CD14-positive monocyte (primary cell): Measurements from ENCODE around the gene ZNF594. TPM values are rescaled to one million over a fixed set of nuclear protein-coding genes. Genes with fewer than 3 reads are reported as not detected.
"Not testable (repeated sequence)": the region's sequence is repeated elsewhere in the genome, so short reads cannot be mapped to it uniquely, and the experiment has no call there.

ENCODE experiments used
- DNase-seq, 3 donors: peaks; one replicate each; pipeline ENCODE4 v3.0.0-alpha.2; 2011 to 2022
- H2AFZ ChIP-seq: 2 replicates; pipeline ENCODE4 v1.6.0; 2012; ENCODE audit warnings: mild to moderate bottlenecking, low read depth, low read length, inconsistent platforms; ENCODE audit not compliant: insufficient read depth, poor library complexity, severe bottlenecking
- H3K27ac ChIP-seq, 2 donors: 1 replicate in 1 of 2; 2 replicates in 1 of 2; pipeline ENCODE4 v1.5.1; 2012 to 2013; ENCODE audit warnings: low read length in 2 of 2, control low read depth in 1 of 2, inconsistent platforms in 1 of 2, low read depth in 1 of 2, mild to moderate bottlenecking in 1 of 2
- H3K27me3 ChIP-seq, 2 donors: one replicate each; pipeline versions ENCODE4 v1.6.0 to v1.6.1; 2011 to 2013; ENCODE audit warnings: low read length in 2 of 2; ENCODE audit not compliant: control insufficient read depth in 2 of 2, insufficient read depth in 2 of 2
- H3K36me3 ChIP-seq, 2 donors: replicated peaks in 1 of 2; 1 replicate in 1 of 2; 2 replicates in 1 of 2; pipeline versions ENCODE4 v1.5.1 to v1.6.1; 2012 to 2013; ENCODE audit warnings: low read length in 2 of 2, control low read depth in 1 of 2, inconsistent platforms in 1 of 2, mild to moderate bottlenecking in 1 of 2; ENCODE audit not compliant: insufficient read depth in 2 of 2, control insufficient read depth in 1 of 2
- H3K4me1 ChIP-seq, 2 donors: 1 replicate in 1 of 2; 2 replicates in 1 of 2; pipeline versions ENCODE4 v1.5.1 to v1.6.1; 2012 to 2013; ENCODE audit warnings: low read length in 2 of 2, control low read depth in 1 of 2, inconsistent platforms in 1 of 2, mild to moderate bottlenecking in 1 of 2, moderate library complexity in 1 of 2; ENCODE audit not compliant: insufficient read depth in 2 of 2, control insufficient read depth in 1 of 2
- H3K4me2 ChIP-seq: replicated peaks from 2 replicates; pipeline ENCODE3; 2012; ENCODE audit warnings: low read length, moderate library complexity, mild to moderate bottlenecking; ENCODE audit not compliant: poor library complexity, severe bottlenecking; ENCODE audit errors: extremely low read depth
- H3K4me3 ChIP-seq, 3 experiments: fragments of 200-600 bp in 1 of 3; sonication (generic) in 1 of 3; replicated peaks in 1 of 3; 1 replicate in 2 of 3; 2 replicates in 1 of 3; pipeline ENCODE4 v1.5.1; 2011 to 2013; ENCODE audit warnings: low read length in 3 of 3, mild to moderate bottlenecking in 3 of 3, control low read depth in 2 of 3, low read depth in 2 of 3, inconsistent platforms in 1 of 3, moderate library complexity in 1 of 3
- H3K79me2 ChIP-seq: 2 replicates; pipeline ENCODE4 v1.6.0; 2012; ENCODE audit warnings: mild to moderate bottlenecking, control low read depth, inconsistent platforms, low read length, moderate library complexity; ENCODE audit not compliant: insufficient read depth
- H3K9ac ChIP-seq: 2 replicates; pipeline ENCODE4 v1.6.0; 2017; ENCODE audit warnings: low read length, mild to moderate bottlenecking; ENCODE audit not compliant: insufficient read depth, poor library complexity, severe bottlenecking
- H3K9me3 ChIP-seq, 2 donors: replicated peaks in 1 of 2; 1 replicate in 1 of 2; 2 replicates in 1 of 2; pipeline versions ENCODE4 v1.5.1 to v1.6.1; 2012 to 2013; ENCODE audit warnings: low read length in 2 of 2, control low read depth in 1 of 2; ENCODE audit not compliant: control insufficient read depth in 1 of 2, insufficient read depth in 1 of 2
- H4K20me1 ChIP-seq: 2 replicates; pipeline ENCODE4 v1.6.0; 2012; ENCODE audit warnings: mild to moderate bottlenecking, low read length, control low read depth, moderate library complexity; ENCODE audit not compliant: insufficient read depth
- H3K27ac Mint-ChIP-seq, 7 donors: one replicate each; pipeline ENCODE4 v1.8.0; 2020; ENCODE audit warnings: mild to moderate bottlenecking in 7 of 7, mixed read lengths in 7 of 7, moderate library complexity in 6 of 7, inconsistent platforms in 2 of 7
- H3K27me3 Mint-ChIP-seq, 3 donors: one replicate each; pipeline ENCODE4 v1.8.0; 2021 to 2022; ENCODE audit warnings: low read depth in 3 of 3, mild to moderate bottlenecking in 3 of 3, mixed read lengths in 3 of 3, moderate library complexity in 3 of 3, inconsistent platforms in 1 of 3
- H3K36me3 Mint-ChIP-seq, 2 donors: one replicate each; pipeline ENCODE4 v1.8.0; 2020; ENCODE audit warnings: mixed read lengths in 2 of 2, inconsistent platforms in 1 of 2, mild to moderate bottlenecking in 1 of 2
- H3K4me1 Mint-ChIP-seq: one replicate; pipeline ENCODE4 v1.8.0; 2020; ENCODE audit warnings: mild to moderate bottlenecking, mixed read lengths
- H3K4me3 Mint-ChIP-seq, 2 donors: one replicate each; pipeline ENCODE4 v1.8.0; 2020; ENCODE audit warnings: mild to moderate bottlenecking in 2 of 2, mixed read lengths in 2 of 2, moderate library complexity in 1 of 2
- H3K9me3 Mint-ChIP-seq, 7 donors: one replicate each; pipeline ENCODE4 v1.8.0; 2020 to 2022; ENCODE audit warnings: mixed read lengths in 7 of 7, mild to moderate bottlenecking in 6 of 7, moderate library complexity in 6 of 7, inconsistent platforms in 2 of 7
- WGBS: methylation state at CpG from one replicate; pipeline ENCODE4 v1.1.5; 2013; ENCODE audit warnings: missing lambda C conversion rate; ENCODE audit not compliant: insufficient coverage; 5-methylcytosine and 5-hydroxymethylcytosine counted together
- intact Hi-C, 2 donors: fragments of 100-400 bp; cut with micrococcal nuclease; formaldehyde crosslinking; loops; one replicate each; pipeline versions ENCODE4 v1.15.0 to v1.15.1; 2023
- polyA plus RNA-seq, 3 donors: library from polyadenylated mRNA; depleted of rRNA in 1 of 3; unstranded in 2 of 3; stranded (reverse) in 1 of 3; fragments of 300-500 nt in 2 of 3; fragments of >200 nt in 1 of 3; fragmentation: Illumina TruSeq in 2 of 3; gene quantifications; 1 replicate in 2 of 3; 2 replicates in 1 of 3; pipeline ENCODE4 v1.2.3, GENCODE V29; 2012 to 2021
- TF ChIP-seq, protein P1 (sequence below): fragments of 200-600 bp; IDR thresholded peaks from one replicate; pipeline ENCODE4 v1.8.0; 2022; ENCODE audit warnings: antibody characterized with exemption, mild to moderate bottlenecking

Gene ZNF594
- polyA plus RNA-seq, 3 donors: 0.34 to 1.0 TPM; not detected in 1

DNA sequence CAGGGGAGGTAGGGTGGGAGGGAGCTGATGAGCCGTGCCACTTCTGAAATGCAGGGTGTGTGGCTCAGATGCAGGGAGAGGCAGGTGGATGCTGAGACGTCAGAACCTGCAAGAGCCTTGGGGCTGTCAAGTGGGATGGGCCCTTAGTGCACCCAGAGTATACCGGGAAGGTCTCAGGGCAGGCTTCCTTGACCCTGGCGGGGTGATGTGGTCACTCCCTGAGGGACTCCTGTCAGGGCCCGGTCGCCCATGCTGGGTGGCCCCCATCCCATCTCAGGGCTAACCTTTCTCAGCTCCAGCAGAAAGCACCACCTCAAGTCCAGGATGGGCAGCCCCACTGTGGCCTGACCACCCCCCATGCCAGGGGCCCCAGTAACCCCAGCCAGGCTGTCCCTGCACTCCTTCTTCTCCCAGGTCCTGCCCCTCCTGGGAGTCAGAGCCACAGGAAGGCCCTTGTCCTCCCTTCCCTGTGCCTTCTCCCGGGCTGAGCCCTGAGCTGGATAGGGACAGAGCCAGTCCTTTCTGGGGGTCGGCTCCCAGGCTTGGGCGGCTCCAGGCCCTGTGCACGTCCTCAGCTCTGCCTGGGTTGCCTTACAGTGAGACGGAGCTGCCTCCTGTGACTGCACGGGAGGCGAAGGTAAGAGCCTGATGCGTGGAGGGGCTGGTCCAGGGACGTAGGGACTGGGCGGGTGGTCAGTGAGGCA lies 59.7 kb downstream of the ZNF594 start:
- H3K27ac Mint-ChIP-seq: peak overlapping the region in 1 of 7 donors; percentile 73
- H3K4me3 Mint-ChIP-seq, H3K9me3 Mint-ChIP-seq, H3K27me3 ChIP-seq, intact Hi-C loops, H2AFZ ChIP-seq, H3K9me3 ChIP-seq, H3K4me1 Mint-ChIP-seq, H3K79me2 ChIP-seq, H4K20me1 ChIP-seq, DNase-seq, H3K27me3 Mint-ChIP-seq, H3K36me3 Mint-ChIP-seq, H3K36me3 ChIP-seq, H3K4me2 ChIP-seq, H3K9ac ChIP-seq, H3K4me1 ChIP-seq, H3K27ac ChIP-seq, H3K4me3 ChIP-seq: not testable (repeated sequence)
- 97% methylated on average over 14 of the region's 16 CpGs for WGBS

DNA sequence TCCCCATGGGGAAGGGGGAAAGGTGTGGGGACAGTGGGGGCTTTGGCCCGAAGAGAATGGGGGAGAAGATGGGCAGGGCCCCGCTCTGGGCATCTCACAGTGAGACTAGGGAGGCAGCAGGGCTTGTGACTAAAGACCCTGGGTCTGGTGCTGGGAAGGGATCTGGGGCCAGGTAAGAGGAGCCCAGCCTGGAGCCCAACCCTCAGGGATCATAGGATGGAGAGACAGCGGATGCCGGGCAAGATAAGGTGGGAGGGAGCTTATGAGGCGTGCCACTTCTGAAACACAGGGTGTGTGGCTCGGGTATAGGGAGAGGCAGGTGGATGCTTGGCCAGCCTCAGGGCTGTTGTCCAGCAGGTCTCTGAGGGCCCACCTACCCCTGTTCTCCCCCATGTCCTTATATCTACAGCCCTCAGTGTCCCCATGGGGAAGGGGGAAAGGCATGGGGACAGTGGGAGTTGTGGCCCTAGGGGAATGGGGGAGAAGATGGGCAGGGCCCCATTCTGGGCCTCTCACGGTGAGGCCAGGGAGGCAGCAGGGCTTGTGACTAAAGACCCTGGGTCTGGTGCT lies 60.4 kb downstream of the ZNF594 start:
- no peak for DNase-seq
- Histone ChIP-seq H3K4me3 (no peak overlapping the region), H3K4me1 (no peaks in the 10 kb centered on the region), H3K36me3 (no peaks in the 10 kb centered on the region), H3K9me3 (no peaks in the 10 kb centered on the region), H4K20me1 (no peaks in the 10 kb centered on the region), H2AFZ (no peak overlapping the region), H3K4me2 (no peak overlapping the region), H3K27ac (no peak overlapping the region), H3K27me3 (no peaks in the 10 kb centered on the region), H3K79me2 (no peaks in the 10 kb centered on the region), H3K9ac (no peak overlapping the region)
- H3K4me1 Mint-ChIP-seq: no peaks in the 10 kb centered on the region
- TF ChIP-seq, protein P1, sequence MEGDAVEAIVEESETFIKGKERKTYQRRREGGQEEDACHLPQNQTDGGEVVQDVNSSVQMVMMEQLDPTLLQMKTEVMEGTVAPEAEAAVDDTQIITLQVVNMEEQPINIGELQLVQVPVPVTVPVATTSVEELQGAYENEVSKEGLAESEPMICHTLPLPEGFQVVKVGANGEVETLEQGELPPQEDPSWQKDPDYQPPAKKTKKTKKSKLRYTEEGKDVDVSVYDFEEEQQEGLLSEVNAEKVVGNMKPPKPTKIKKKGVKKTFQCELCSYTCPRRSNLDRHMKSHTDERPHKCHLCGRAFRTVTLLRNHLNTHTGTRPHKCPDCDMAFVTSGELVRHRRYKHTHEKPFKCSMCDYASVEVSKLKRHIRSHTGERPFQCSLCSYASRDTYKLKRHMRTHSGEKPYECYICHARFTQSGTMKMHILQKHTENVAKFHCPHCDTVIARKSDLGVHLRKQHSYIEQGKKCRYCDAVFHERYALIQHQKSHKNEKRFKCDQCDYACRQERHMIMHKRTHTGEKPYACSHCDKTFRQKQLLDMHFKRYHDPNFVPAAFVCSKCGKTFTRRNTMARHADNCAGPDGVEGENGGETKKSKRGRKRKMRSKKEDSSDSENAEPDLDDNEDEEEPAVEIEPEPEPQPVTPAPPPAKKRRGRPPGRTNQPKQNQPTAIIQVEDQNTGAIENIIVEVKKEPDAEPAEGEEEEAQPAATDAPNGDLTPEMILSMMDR: no peak
- H3K27me3 Mint-ChIP-seq: peaks cover 2 to 6% (median 4%) of the 10 kb centered on the region in 3 donors
- 89% methylated on average over 3 of the region's 7 CpGs for WGBS
- H3K4me3 Mint-ChIP-seq: no peak overlapping the region
- peaks cover 0 to 1% (median 0%) of the 10 kb centered on the region in 7 donors for H3K9me3 Mint-ChIP-seq
- intact Hi-C loops: no loop called here
- H3K27ac Mint-ChIP-seq: peak overlapping the region in 1 of 7 donors; percentile 53
- H3K36me3 Mint-ChIP-seq: no peaks in the 10 kb centered on the region

DNA sequence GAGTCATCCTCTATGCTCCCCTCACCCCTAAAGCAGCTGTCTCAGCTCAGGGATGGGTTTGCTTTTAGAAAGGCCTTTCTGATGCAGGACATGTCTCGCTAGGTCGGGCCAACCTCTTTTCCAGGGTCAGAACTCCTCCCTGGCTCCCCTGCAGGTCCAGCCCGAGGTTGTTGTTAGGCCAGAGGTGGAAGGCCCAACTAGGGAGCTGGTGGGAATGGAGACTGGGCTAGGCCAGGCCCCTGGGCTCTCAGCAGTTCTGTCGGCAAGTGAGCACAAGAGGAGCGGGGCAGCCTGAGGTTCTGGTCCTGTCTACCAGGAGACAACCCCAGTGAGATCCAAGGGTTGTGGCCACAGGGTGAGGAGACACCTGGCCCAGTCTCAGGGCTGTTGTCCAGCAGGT lies 61.0 kb downstream of the ZNF594 start:
- H3K9ac ChIP-seq, H3K36me3 Mint-ChIP-seq, H3K27ac ChIP-seq, H3K4me3 ChIP-seq, H2AFZ ChIP-seq, H3K27ac Mint-ChIP-seq, H3K27me3 ChIP-seq, H3K4me2 ChIP-seq, H3K27me3 Mint-ChIP-seq, H3K79me2 ChIP-seq, intact Hi-C loops, H3K4me1 Mint-ChIP-seq, H3K9me3 Mint-ChIP-seq, H3K4me1 ChIP-seq, DNase-seq, H3K4me3 Mint-ChIP-seq, H3K9me3 ChIP-seq, H3K36me3 ChIP-seq, H4K20me1 ChIP-seq: not testable (repeated sequence)
- whole genome bisulfite sequencing: 95% methylated on average over 3 of the region's 5 CpGs

DNA sequence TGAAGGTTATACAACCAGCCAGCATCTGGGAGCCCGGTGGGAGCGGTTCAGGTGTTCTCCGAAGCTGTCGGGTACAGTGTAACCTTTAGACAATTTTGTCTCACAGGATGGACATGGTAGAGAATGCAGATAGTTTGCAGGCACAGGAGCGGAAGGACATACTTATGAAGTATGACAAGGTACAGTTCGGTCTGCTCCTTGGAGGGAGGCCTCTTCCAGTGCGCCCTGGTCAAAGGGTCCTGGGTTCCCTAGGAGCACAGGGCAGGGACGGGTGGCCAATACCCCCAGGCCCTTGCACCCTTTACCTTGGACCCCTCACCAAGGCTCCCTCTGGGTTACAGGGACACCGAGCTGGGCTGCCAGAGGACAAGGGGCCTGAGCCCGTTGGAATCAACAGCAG lies 61.4 kb downstream of the ZNF594 start:
- H3K36me3 Mint-ChIP-seq, H3K27me3 ChIP-seq, H3K4me1 ChIP-seq, H3K9me3 ChIP-seq, H3K4me3 Mint-ChIP-seq, H3K4me1 Mint-ChIP-seq, H3K4me3 ChIP-seq, H3K27me3 Mint-ChIP-seq, intact Hi-C loops, H3K9me3 Mint-ChIP-seq, H3K9ac ChIP-seq, H3K79me2 ChIP-seq, DNase-seq, H4K20me1 ChIP-seq, H3K4me2 ChIP-seq, H3K27ac ChIP-seq, H2AFZ ChIP-seq, H3K36me3 ChIP-seq, H3K27ac Mint-ChIP-seq: not testable (repeated sequence)
- WGBS: 96% methylated on average over 8 of the region's 10 CpGs
